HTERT RPE-1 (cell line): Measurements from ENCODE around the gene ANKRD29.
"Not testable (repeated sequence)": the region's sequence is repeated elsewhere in the genome, so short reads cannot be mapped to it uniquely, and the experiment has no call there.

ENCODE experiments used
- in situ Hi-C: fragments of 300-500 bp; cut with MboI; formaldehyde crosslinking; loops from 4 replicates; pipeline ENCODE4 v1.14.3; 2020; ENCODE audit warnings: low sequenced_read_pairs

Gene ANKRD29

GRCh38 chr18:23565916-23566547, 96.7 kb downstream of the ANKRD29 start:
- in situ Hi-C loops, result no loop called here

- in situ Hi-C loops, result no loop called here
Measured at GRCh38 chr18:23563377-23564043, 99.2 kb downstream of the ANKRD29 start.

- in situ Hi-C loops, result no loop called here
Measured at GRCh38 chr18:23560186-23560585, 102.5 kb downstream of the ANKRD29 start.

- in situ Hi-C loops, result not testable (repeated sequence)
Measured at GRCh38 chr18:23557511-23557910, 105.2 kb downstream of the ANKRD29 start.

- in situ Hi-C loops, result no loop called here
Measured at GRCh38 chr18:23556145-23556780, 106.4 kb downstream of the ANKRD29 start.

GRCh38 chr18:23553887-23554286, 108.8 kb downstream of the ANKRD29 start:
- in situ Hi-C loops, result no loop called here

GRCh38 chr18:23552505-23552904, 110.2 kb downstream of the ANKRD29 start:
- in situ Hi-C loops, result no loop called here

GRCh38 chr18:23551978-23552377, 110.7 kb downstream of the ANKRD29 start:
- in situ Hi-C loops, result no loop called here

GRCh38 chr18:23550898-23551297, 111.8 kb downstream of the ANKRD29 start:
- in situ Hi-C loops, result no loop called here
